GM21381 (cell line): ENCODE measurements around the gene KCNG2.
"Not testable (repeated sequence)": the region's sequence is repeated elsewhere in the genome, so short reads cannot be mapped to it uniquely, and the experiment has no call there.

Source experiments
- ATAC-seq: cut with Tn5 transposase; IDR thresholded peaks from one replicate; pipeline ENCODE4 v1.9.1; 2021; ENCODE audit warnings: mild to moderate bottlenecking, moderate library complexity; ENCODE audit not compliant: unreplicated experiment

Gene KCNG2

GRCh38 chr18:79849328-79850207, 51.8 kb downstream of the KCNG2 start:
- ATAC-seq: no peak

DNA sequence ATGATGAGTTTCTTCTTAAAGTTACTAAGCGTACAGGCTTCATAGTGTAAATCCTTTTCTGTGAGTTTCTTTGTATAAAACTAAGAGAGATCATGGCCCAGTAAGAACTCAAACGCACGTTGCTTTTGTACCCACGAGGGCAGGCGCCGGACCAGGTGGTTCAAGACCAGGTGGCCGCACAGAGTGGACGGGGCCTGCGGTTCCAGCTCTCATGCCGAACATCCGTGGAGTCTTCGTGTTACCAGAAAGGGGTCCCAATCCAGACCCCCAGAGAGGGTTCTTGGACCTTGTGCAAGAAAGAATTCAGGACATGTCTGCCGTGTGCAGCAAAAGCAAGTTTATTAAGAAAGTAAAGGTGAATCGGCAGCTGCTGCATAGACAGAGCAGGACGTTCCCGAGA, 53.0 kb downstream of the KCNG2 start:
- no peak for ATAC-seq

GRCh38 chr18:79851489-79851888, 53.8 kb downstream of the KCNG2 start:
- ATAC-seq: no peak

GRCh38 chr18:79851950-79852349, 54.2 kb downstream of the KCNG2 start:
- no peak for ATAC-seq

DNA sequence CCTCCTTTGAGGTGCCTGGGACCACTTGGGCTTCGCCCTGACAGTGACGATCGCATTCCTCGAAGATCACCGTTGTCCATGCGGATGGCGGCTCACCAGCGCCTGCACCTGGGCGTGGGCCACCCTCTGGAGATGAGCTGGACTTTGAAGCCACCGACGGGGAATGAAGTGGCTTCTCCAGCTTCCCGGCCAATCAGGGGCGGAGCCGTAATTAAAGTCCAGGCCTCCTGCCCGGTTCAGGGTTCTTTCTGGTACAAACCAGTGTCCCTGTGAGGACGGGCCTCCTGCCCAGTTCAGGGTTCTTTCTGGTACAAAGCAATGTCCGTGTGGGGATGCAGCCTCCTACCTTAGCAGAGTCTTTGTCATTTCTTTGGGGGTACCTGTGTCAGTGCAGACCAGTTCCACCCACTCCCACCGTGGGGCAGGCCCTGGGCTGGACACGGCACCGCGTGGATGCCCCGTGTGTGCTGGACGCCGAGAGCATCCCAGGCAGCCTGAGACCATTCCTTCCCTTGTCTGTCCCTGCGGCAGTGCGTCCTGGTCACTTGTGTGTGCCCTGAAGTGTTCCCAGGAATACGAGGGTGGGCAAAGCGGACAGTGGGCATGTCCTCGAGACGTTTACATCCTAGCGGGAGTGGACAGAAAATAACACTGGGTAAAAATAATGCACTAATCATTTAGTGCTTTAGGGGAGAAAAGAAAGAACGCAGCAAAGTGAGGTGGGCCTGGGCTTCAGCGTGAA, 55.0 kb downstream of the KCNG2 start:
- ATAC-seq: no peak

GRCh38 chr18:79853303-79853992, 55.7 kb downstream of the KCNG2 start:
- no peak for ATAC-seq

DNA sequence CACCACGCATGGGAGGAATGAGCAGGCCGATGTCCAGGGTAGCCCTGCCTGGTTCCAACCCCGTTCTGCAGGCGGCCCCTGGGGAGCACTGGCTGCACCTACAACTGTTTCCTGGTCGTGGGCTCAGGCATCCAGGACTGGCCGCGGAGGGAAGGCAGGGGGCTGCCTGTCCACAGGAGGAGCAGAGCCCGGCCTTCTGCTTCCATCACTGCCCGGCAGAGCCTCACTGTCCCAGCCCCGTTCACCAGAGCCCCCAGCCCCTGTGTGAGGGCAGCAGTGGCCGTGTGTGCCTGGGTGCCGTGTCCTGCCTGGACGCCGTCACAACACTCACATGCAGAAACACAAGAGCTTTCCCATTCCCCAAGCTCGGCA, 56.2 kb downstream of the KCNG2 start:
- no peak for ATAC-seq

GRCh38 chr18:79855147-79855933, 57.6 kb downstream of the KCNG2 start:
- ATAC-seq: peak; percentile 77

DNA sequence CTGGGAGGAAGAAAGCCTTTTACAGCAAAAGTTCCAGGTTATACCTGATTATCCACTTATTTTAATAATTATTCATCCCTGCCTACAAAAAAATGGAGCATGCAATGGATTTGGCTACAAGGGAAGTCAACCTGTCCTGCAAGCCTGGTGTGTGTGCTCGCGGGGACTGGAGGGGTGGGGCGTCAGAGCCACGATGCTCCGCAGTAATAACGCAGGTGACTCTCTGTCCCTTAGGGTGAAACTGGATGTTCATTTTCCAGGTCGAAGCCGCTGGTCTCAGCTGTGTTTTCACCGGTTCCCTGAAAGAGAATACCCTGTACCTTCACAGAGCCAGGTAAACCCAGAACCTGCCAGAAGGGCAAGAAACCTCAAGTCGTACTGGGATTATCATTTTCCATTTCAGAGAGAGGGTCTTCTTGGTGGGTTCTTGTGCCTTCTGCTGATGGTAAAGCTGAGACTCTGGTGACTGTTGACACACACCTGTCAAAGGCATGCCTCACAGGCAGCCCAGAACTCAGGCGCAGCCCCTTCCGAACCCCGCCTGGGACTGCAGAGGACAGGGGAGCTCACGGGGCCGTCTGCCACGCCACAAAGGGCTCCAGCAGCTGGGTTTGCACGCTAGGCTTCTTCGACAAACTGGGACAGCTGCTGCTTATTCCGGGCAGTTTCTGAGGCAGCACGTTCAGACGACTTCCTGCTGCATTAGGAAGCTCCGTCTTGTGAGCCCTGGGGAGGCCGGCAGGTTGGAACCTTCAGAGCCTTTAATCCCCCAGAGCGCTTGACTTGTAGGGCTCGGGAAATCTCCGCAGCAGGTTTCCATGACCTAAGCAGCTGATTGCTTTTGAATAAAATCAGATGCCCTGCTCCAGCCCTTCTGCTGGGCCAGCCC, 58.6 kb downstream of the KCNG2 start:
- ATAC-seq: no peak

GRCh38 chr18:79857082-79857671, 59.4 kb downstream of the KCNG2 start:
- no peak for ATAC-seq

DNA sequence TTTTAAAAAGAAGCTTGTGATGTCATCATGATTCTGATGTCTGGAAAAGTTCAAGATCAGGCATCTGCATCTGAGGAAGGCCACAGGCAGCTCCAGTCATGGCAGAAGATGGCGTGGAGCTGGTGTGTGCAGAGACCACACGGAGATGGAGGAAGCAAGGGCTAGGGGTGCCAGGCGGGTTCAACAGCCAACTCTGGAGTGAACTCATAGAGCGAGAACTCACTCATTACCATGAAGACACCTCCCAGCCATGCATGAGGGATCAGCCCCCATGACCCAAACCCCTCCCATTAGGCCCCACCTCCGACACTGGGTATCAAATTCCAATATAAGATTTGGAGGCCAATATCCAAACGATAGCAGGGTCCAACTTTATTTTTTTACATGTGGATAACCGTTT, 61.6 kb downstream of the KCNG2 start:
- ATAC-seq: no peak

GRCh38 chr18:79861687-79862086, 63.9 kb downstream of the KCNG2 start:
- no peak for ATAC-seq

GRCh38 chr18:79862562-79862961, 64.8 kb downstream of the KCNG2 start:
- ATAC-seq: no peak

GRCh38 chr18:79863161-79864005, 65.6 kb downstream of the KCNG2 start:
- no peak for ATAC-seq

GRCh38 chr18:79864006-79864725, 66.4 kb downstream of the KCNG2 start:
- no peak for ATAC-seq

- ATAC-seq: not testable (repeated sequence)
These were observed 67.2 kb downstream of the KCNG2 start for GRCh38 chr18:79864955-79865354.

DNA sequence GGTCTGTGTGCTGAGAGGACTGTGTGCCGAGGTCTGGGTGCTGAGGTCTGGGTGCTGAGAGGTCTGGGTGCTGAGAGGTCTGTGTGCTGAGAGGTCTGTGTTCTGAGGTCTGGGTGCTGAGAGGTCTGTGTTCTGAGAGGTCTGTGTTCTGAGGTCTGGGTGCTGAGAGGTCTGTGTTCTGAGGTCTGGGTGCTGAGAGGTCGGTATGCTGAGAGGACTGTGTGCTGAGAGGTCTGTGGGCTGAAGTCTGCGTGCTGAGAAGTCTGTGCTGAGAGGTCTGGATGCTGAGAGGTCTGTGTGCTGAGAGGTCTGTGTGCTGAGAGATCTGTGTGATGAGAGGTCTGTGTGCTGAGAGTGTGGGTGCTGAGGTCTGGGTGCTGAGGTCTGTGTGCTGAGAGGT, 68.2 kb downstream of the KCNG2 start:
- ATAC-seq: not testable (repeated sequence)
